Body of pancreas (tissue), 4 donors: ENCODE results near the gene SGCD. TPM values are rescaled to one million over a fixed set of nuclear protein-coding genes. Genes with fewer than 3 reads are reported as not detected.

Source experiments
- ATAC-seq: fragments of 150-250 bp; one replicate; pipeline ENCODE4 v1.9.1; 2016
- DNase-seq, 4 donors: peaks; one replicate each; pipeline ENCODE4 v3.0.0-alpha.2; 2019
- H3K27ac ChIP-seq, 4 donors: fragments of 200-600 bp; sonication (generic); 1 replicate in 3 of 4; 2 replicates in 1 of 4; pipeline versions ENCODE4 v1.5.1 to v1.6.1; 2016 to 2019; ENCODE audit warnings: mild to moderate bottlenecking in 1 of 4, mixed read lengths in 1 of 4, moderate library complexity in 1 of 4
- H3K27me3 ChIP-seq, 2 donors: fragments of 200-600 bp; sonication (generic); one replicate each; pipeline ENCODE4 v1.6.0; 2016; ENCODE audit warnings: mild to moderate bottlenecking in 1 of 2
- H3K36me3 ChIP-seq, 2 donors: fragments of 200-600 bp; sonication (generic); replicated peaks in 1 of 2; 2 replicates each; pipeline ENCODE4 v1.5.1; 2016; ENCODE audit warnings: low read depth in 2 of 2; ENCODE audit not compliant: insufficient read depth in 1 of 2
- H3K4me1 ChIP-seq: fragments of 200-600 bp; sonication (generic); one replicate; pipeline ENCODE4 v1.6.0; 2016
- H3K4me3 ChIP-seq, 2 donors: fragments of 200-600 bp; sonication (generic); 1 replicate in 1 of 2; 2 replicates in 1 of 2; pipeline ENCODE4 v1.5.1; 2016 to 2019
- H3K9me3 ChIP-seq, 3 donors: fragments of 200-600 bp; sonication (generic); 1 replicate in 2 of 3; 2 replicates in 1 of 3; pipeline ENCODE4 v1.5.1; 2016
- CTCF ChIP-seq, 7 experiments: fragments of 450-650 bp in 4 of 7; fragments of 200-600 bp in 3 of 7; sonication (generic) in 3 of 7; IDR thresholded peaks; one replicate each; pipeline ENCODE4 v1.5.1; 2016 to 2019; ENCODE audit warnings: antibody characterized with exemption in 7 of 7
- POLR2A ChIP-seq, 3 donors: fragments of 450-650 bp; IDR thresholded peaks; one replicate each; pipeline ENCODE4 v1.6.1; 2016; ENCODE audit warnings: antibody characterized with exemption in 3 of 3, mild to moderate bottlenecking in 2 of 3
- WGBS, 2 donors: methylation state at CpG; one replicate each; pipeline ENCODE4 v1.1.5; 2017; 5-methylcytosine and 5-hydroxymethylcytosine counted together
- intact Hi-C: fragments of 100-400 bp; cut with DNase I; formaldehyde crosslinking; loops from one replicate; pipeline ENCODE4 v1.15.1; 2023
- total RNA-seq, 2 donors: library from RNA; depleted of rRNA; stranded (reverse); fragments of >200 nt; gene quantifications; one replicate each; pipeline ENCODE4 v1.1.0, GENCODE V29; 2016

The SGCD gene
- total RNA-seq, 2 donors from 2014 or later = 0.66 to 2.6 TPM

GRCh38 chr5:156704139-156704538 is 377.2 kb downstream of the SGCD start:
- H3K9me3 ChIP-seq = no peaks in the 10 kb centered on the region
- no peak for TF ChIP-seq POLR2A (IDR thresholded peaks at IDR 0.05)
- no peak for TF ChIP-seq CTCF (IDR thresholded peaks at IDR 0.05)
- 84 to 86% methylated on average over 3 of the region's 3 CpGs for WGBS, 2 donors
- H3K4me3 ChIP-seq = no peak overlapping the region
- DNase-seq (no peak), ATAC-seq (no peak)
- no peaks in the 10 kb centered on the region for H3K4me1 ChIP-seq
- H3K27me3 ChIP-seq = no peaks in the 10 kb centered on the region
- intact Hi-C loops = no loop called here
- H3K27ac ChIP-seq = no peak overlapping the region
- no peaks in the 10 kb centered on the region for H3K36me3 ChIP-seq

- TF ChIP-seq POLR2A (IDR thresholded peaks at IDR 0.05) (no peak), CTCF (IDR thresholded peaks at IDR 0.05) (no peak)
- no peak overlapping the region for H3K4me3 ChIP-seq
- intact Hi-C loops = no loop called here
- no peaks in the 10 kb centered on the region for H3K27me3 ChIP-seq
- H3K36me3 ChIP-seq = no peaks in the 10 kb centered on the region
- ATAC-seq (no peak), DNase-seq (no peak)
- H3K27ac ChIP-seq = no peak overlapping the region
- no peaks in the 10 kb centered on the region for H3K4me1 ChIP-seq
- H3K9me3 ChIP-seq = no peaks in the 10 kb centered on the region
Observed at GRCh38 chr5:156706631-156707030, 379.7 kb downstream of the SGCD start.

GRCh38 chr5:156707750-156708149 is 380.8 kb downstream of the SGCD start:
- no peak overlapping the region for H3K27ac ChIP-seq

GRCh38 chr5:156715287-156715686 is 388.3 kb downstream of the SGCD start:
- no peak for DNase-seq
- Histone ChIP-seq H3K4me1 (no peaks in the 10 kb centered on the region), H3K27me3 (no peaks in the 10 kb centered on the region), H3K4me3 (no peak overlapping the region), H3K36me3 (no peaks in the 10 kb centered on the region), H3K9me3 (no peaks in the 10 kb centered on the region), H3K27ac (no peak overlapping the region)
- ATAC-seq = no peak
- TF ChIP-seq CTCF (IDR thresholded peaks at IDR 0.05) (no peak), POLR2A (IDR thresholded peaks at IDR 0.05) (no peak)
- intact Hi-C loops = no loop called here
- 70 to 87% methylated on average over 2 of the region's 2 CpGs for WGBS, 2 donors

More at GRCh38 chr5:156707750-156708149, 380.8 kb downstream of the SGCD start:
- ATAC-seq (no peak), DNase-seq (no peak)
- no peaks in the 10 kb centered on the region for H3K27me3 ChIP-seq
- no peaks in the 10 kb centered on the region for H3K4me1 ChIP-seq
- H3K36me3 ChIP-seq = no peaks in the 10 kb centered on the region
- intact Hi-C loops = no loop called here
- 54 to 63% methylated on average over 2 of the region's 2 CpGs for WGBS, 2 donors
- no peak overlapping the region for H3K4me3 ChIP-seq
- no peaks in the 10 kb centered on the region for H3K9me3 ChIP-seq
- no peak for TF ChIP-seq POLR2A (IDR thresholded peaks at IDR 0.05)
- no peak for TF ChIP-seq CTCF (IDR thresholded peaks at IDR 0.05)

- no peaks in the 10 kb centered on the region for H3K9me3 ChIP-seq
- no peak overlapping the region for H3K27ac ChIP-seq
- intact Hi-C loops = no loop called here
- ATAC-seq = no peak
- TF ChIP-seq CTCF (IDR thresholded peaks at IDR 0.05) (no peak), POLR2A (IDR thresholded peaks at IDR 0.05) (no peak)
- 66 to 75% methylated on average over 4 of the region's 4 CpGs for WGBS, 2 donors
- H3K4me1 ChIP-seq = no peaks in the 10 kb centered on the region
- no peaks in the 10 kb centered on the region for H3K27me3 ChIP-seq
- no peaks in the 10 kb centered on the region for H3K36me3 ChIP-seq
- DNase-seq = no peak
- H3K4me3 ChIP-seq = no peak overlapping the region
Observed at GRCh38 chr5:156716591-156717380, 389.8 kb downstream of the SGCD start.
